HFFc6 (cell line): ENCODE measurements around the gene ELP1. TPM values are rescaled to one million over a fixed set of nuclear protein-coding genes. Genes with fewer than 3 reads are reported as not detected.

ENCODE experiments used
- DNase-seq: peaks from one replicate; pipeline ENCODE4 v3.0.0-alpha.2; 2018
- H3K27ac Mint-ChIP-seq: 2 replicates; pipeline ENCODE4 v1.8.0; 2020; ENCODE audit warnings: mild to moderate bottlenecking, mixed read lengths
- H3K27me3 Mint-ChIP-seq: 2 replicates; pipeline ENCODE4 v1.8.0; 2021; ENCODE audit warnings: mild to moderate bottlenecking, moderate library complexity, mixed read lengths; ENCODE audit not compliant: insufficient read depth
- H3K36me3 Mint-ChIP-seq: 2 replicates; pipeline ENCODE4 v1.8.0; 2021; ENCODE audit warnings: low read depth, mixed read lengths
- H3K4me1 Mint-ChIP-seq: 2 replicates; pipeline ENCODE4 v1.8.0; 2020; ENCODE audit warnings: low read depth, mixed read lengths
- H3K4me3 Mint-ChIP-seq: 2 replicates; pipeline ENCODE4 v1.8.0; 2020; ENCODE audit warnings: mild to moderate bottlenecking, moderate library complexity, mixed read lengths
- H3K9me3 Mint-ChIP-seq: 2 replicates; pipeline ENCODE4 v1.8.0; 2020; ENCODE audit warnings: mild to moderate bottlenecking, mixed read lengths
- total RNA-seq, 6 experiments: library from RNA; stranded (reverse); fragmentation: NEBNext Ultra II Directional; extraction: Animal tissue kit (Norgen Biotek cat#: 25700); gene quantifications; 2 replicates in 1 of 6; 3 replicates in 5 of 6; pipeline ENCODE4 v1.2.3, GENCODE V29; 2021
- TF ChIP-seq, protein P1 (sequence below): fragments of 200-600 bp; sonication (generic); IDR thresholded peaks from 2 replicates; pipeline ENCODE4 v1.5.0; 2021; ENCODE audit warnings: antibody characterized with exemption, mild to moderate bottlenecking

Gene ELP1
- total RNA-seq, 6 experiments from 2014 or later: 24.8 to 37.2 (median 35.2) TPM

DNA sequence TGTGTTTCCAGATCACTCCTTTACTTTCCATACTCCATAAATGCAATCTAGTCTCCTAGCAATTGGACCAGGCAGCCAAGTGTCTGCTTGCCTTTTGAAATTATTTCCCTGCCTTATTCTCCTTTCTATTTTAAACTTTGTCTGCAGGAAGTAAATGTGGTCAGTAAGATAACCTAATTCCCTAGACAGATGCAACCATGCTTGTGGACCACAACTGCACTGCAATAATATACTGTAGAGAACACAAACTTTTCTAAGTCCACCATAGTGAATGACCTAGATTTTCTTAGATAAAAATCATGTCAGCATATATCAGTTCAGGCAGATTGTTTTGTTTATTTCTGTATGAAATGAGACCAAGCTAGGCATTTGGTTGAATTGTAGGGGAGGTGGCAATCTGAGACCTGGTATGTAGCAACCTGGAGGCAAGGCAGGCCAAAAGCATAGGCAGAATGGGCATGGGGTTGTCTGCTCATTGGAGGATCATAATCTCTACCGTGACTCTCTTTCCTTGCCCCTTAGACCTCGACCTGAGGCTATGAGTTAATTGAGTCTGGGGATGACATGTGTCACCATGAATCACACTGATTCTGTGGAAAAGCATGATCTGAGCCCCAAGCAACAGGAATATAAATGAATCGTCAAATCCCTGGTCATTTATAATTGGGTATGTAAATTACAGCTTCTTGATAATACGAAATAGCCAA is 98.8 kb downstream of the ELP1 start:
- Mint-ChIP-seq H3K9me3 (no peaks in the 10 kb centered on the region), H3K4me1 (peaks cover 27% of the 10 kb centered on the region), H3K36me3 (no peaks in the 10 kb centered on the region), H3K4me3 (no peak overlapping the region), H3K27ac (no peak overlapping the region), H3K27me3 (peaks cover 4% of the 10 kb centered on the region; the same call in 1 of the 2 replicates)
- no peak for DNase-seq
- TF ChIP-seq, protein P1, sequence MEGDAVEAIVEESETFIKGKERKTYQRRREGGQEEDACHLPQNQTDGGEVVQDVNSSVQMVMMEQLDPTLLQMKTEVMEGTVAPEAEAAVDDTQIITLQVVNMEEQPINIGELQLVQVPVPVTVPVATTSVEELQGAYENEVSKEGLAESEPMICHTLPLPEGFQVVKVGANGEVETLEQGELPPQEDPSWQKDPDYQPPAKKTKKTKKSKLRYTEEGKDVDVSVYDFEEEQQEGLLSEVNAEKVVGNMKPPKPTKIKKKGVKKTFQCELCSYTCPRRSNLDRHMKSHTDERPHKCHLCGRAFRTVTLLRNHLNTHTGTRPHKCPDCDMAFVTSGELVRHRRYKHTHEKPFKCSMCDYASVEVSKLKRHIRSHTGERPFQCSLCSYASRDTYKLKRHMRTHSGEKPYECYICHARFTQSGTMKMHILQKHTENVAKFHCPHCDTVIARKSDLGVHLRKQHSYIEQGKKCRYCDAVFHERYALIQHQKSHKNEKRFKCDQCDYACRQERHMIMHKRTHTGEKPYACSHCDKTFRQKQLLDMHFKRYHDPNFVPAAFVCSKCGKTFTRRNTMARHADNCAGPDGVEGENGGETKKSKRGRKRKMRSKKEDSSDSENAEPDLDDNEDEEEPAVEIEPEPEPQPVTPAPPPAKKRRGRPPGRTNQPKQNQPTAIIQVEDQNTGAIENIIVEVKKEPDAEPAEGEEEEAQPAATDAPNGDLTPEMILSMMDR: no peak

DNA sequence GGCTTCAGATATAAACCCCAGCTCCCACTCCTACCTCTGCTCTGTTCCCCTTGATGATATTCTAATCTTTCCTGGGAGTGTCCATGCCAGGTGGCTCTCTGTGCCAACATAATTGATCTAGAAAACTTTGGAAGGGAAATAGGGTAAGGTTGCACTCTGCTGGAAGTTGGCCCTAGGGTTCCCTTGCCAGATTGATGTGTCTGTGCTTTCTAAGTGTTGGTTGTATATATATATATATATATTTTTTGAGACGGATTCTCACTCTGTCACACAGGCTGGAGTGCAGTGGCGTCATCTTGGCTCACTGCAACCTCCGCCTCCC is 101.8 kb downstream of the ELP1 start:
- no peak for DNase-seq
- peaks cover 22% of the 10 kb centered on the region for H3K4me1 Mint-ChIP-seq
- H3K36me3 Mint-ChIP-seq: no peaks in the 10 kb centered on the region
- no peak overlapping the region for H3K4me3 Mint-ChIP-seq
- H3K9me3 Mint-ChIP-seq: no peaks in the 10 kb centered on the region
- no peak overlapping the region for H3K27ac Mint-ChIP-seq
- H3K27me3 Mint-ChIP-seq: no peaks in the 10 kb centered on the region; the same call in 1 of the 2 replicates
- TF ChIP-seq, protein P1: no peak

DNA sequence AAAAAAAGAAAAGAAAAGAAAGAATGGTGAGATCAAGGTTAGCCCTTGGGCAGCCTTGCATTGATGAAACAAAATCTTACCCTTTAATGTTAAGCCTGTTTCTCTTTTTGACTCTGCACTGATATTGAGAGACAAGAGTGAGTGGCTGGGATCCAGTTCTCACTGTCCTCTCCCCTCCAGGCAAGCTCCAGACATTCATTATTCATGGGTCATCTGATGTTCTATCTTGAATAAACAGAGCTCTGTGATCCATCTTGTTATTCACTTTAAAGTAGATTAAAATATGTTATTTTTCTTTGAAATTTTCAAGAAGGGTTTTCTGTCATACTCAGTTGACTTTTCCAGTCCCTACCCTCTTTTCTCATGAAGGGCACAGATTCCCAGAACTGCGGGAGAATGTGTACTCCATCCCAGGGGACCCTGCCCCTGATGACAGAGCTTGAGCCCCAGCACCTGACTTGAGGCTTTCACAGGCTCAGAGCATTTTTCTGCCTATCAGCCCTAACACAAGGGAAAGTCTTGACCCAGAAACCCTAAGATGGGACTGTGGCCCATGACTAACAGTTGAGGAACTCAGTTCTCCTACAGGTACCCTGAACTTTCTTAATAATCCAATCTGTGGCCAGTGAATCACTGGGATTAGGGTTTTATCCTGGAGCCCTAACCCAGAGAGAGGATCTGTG is 102.3 kb downstream of the ELP1 start:
- TF ChIP-seq, protein P1: no peak
- no peaks in the 10 kb centered on the region for H3K9me3 Mint-ChIP-seq
- no peak overlapping the region for H3K4me3 Mint-ChIP-seq
- H3K27me3 Mint-ChIP-seq: no peaks in the 10 kb centered on the region; the same call in 1 of the 2 replicates
- no peak overlapping the region for H3K27ac Mint-ChIP-seq
- no peaks in the 10 kb centered on the region for H3K36me3 Mint-ChIP-seq
- peaks cover 22% of the 10 kb centered on the region for H3K4me1 Mint-ChIP-seq
- no peak for DNase-seq

DNA sequence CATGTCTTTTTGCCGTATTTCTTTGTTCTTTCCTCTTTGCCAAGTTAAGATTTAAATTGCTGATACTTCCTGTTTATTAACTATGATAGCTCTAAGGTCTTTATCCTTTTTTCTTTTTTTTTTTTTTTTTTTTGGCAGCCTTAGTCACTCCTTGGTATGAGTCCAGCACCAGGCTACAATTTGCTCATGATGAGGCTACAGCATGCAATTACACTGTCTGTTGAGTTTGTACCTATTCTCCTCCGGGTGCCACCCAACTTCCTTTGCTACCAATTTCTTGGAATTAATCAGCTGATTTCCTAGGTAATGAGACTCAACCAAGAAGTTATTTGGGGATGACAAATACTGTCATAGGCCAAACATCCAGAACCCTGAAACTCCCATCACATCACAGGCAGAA is 103.7 kb downstream of the ELP1 start:
- TF ChIP-seq, protein P1: no peak
- Mint-ChIP-seq H3K4me1 (peaks cover 12% of the 10 kb centered on the region), H3K36me3 (no peaks in the 10 kb centered on the region), H3K4me3 (no peak overlapping the region), H3K27ac (no peak overlapping the region), H3K27me3 (no peaks in the 10 kb centered on the region; the same call in 1 of the 2 replicates), H3K9me3 (no peaks in the 10 kb centered on the region)
- DNase-seq: no peak

DNA sequence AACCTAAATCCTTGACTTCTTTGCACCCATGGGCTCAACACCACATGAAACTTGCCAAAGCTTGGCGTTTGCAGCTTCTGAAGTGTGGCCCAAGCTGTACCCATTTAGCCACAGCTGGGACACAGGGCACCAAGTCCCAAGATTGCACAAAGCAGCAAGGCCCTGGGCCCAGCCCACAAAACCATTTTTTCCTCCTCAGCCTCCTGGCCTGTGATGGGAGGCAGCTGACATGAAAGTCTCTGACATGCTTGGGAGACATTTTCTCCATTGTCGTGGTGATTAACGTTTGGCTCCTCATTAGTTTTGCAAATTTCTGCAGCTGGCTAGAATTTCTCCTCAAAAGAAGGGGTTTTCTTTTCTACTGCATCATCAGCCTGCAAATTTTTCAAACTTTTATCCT is 110.1 kb downstream of the ELP1 start:
- Mint-ChIP-seq H3K4me3 (no peak overlapping the region), H3K36me3 (peaks cover 8% of the 10 kb centered on the region; the same call in 1 of the 2 replicates), H3K4me1 (no peaks in the 10 kb centered on the region), H3K9me3 (peaks cover 23% of the 10 kb centered on the region), H3K27me3 (no peaks in the 10 kb centered on the region), H3K27ac (no peak overlapping the region)
- DNase-seq: no peak
- TF ChIP-seq, protein P1: no peak

Other genes starting within 250 kb of the ELP1 start
- not detected for gene ACTL7B, start 78.1 kb downstream of the ELP1 start, total RNA-seq
- not detected for gene ACTL7A, start 71.9 kb downstream of the ELP1 start, total RNA-seq
- 10 to 100 TPM; 12.5 to 14.0 (median 13.1) TPM for gene ABITRAM, start 276 bp upstream of the ELP1 start, total RNA-seq
- 100 to 1,000 TPM in 5 of 6 experiments, 10 to 100 TPM in 1; 95.3 to 112 (median 107) TPM for gene CTNNAL1, start 79.4 kb upstream of the ELP1 start, total RNA-seq
- 10 to 100 TPM; 52.1 to 61.8 (median 57.4) TPM for gene TMEM245, start 185.8 kb upstream of the ELP1 start, total RNA-seq
- gene FRRS1L, start 233.1 kb upstream of the ELP1 start, total RNA-seq: not detected